ENCODE results near the gene C4orf50.
A peak's percentile ranks its signal among the peaks of the same experiment; 100 is the strongest.

C4orf50 gene

DNA sequence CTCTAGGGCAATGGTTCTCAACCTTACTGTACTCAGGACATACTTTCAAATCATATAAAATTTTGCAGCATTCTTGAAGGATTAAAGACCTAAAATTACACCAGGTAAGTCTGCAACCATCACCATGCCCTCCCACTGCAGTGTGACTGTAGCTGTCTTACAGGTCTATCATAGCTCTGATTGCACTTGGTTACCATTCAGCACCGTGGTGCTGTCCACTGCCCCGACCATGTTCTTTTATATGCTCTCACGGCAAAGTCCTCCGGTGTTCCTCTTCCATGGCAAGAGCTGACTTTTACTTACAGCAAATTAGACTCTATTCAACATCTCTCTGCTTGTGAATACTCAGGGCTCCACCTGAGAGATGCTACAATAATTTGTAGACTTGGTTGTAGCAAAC, 136.9 kb downstream of the C4orf50 start:
- no peaks in the 10 kb centered on the region for H3K9me3 Mint-ChIP-seq
- TF ChIP-seq CTCF (IDR thresholded peaks at IDR 0.05) = no peak
- no peaks in the 10 kb centered on the region for H3K4me1 Mint-ChIP-seq
- peak; percentile 36 for DNase-seq
- H3K36me3 Mint-ChIP-seq (ENCODE audit: low read depth) = no peaks in the 10 kb centered on the region
- H3K4me3 Mint-ChIP-seq = no peak overlapping the region
- H3K27me3 Mint-ChIP-seq (ENCODE audit: low read depth, poor library complexity) = peaks cover 5% of the 10 kb centered on the region
- H3K27ac Mint-ChIP-seq = no peak overlapping the region

DNA sequence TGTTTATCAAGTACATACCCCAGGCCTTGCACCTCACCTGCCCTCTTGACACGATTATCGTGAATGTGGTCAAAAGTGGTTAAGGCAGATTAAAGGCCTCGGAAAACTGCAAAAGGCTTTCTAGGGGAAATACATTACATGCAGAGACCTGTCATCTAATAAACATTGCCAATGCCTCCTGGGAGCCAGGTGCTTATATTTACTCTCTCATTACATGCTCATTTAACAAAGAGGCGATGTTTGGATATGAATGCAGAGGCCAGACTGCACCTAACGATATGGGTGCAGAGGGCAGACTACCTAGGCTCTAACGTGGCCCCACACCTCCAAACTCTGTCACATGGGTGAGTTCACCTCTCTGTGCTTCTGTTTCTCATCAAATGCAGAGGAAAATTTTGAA, 139.9 kb downstream of the C4orf50 start:
- Mint-ChIP-seq H3K27me3 (ENCODE audit: low read depth, poor library complexity) (peaks cover 5% of the 10 kb centered on the region), H3K36me3 (ENCODE audit: low read depth) (peaks cover 6% of the 10 kb centered on the region), H3K4me3 (no peak overlapping the region), H3K9me3 (no peaks in the 10 kb centered on the region), H3K27ac (no peak overlapping the region), H3K4me1 (no peaks in the 10 kb centered on the region)
- no peak for DNase-seq
- TF ChIP-seq CTCF (IDR thresholded peaks at IDR 0.05) = no peak

- peaks cover 5% of the 10 kb centered on the region for H3K27me3 Mint-ChIP-seq (ENCODE audit: low read depth, poor library complexity)
- no peaks in the 10 kb centered on the region for H3K4me1 Mint-ChIP-seq
- TF ChIP-seq CTCF (IDR thresholded peaks at IDR 0.05) = no peak
- peaks cover 11% of the 10 kb centered on the region for H3K36me3 Mint-ChIP-seq (ENCODE audit: low read depth)
- DNase-seq = no peak
- H3K27ac Mint-ChIP-seq = no peak overlapping the region
- H3K9me3 Mint-ChIP-seq = peaks cover 4% of the 10 kb centered on the region
- H3K4me3 Mint-ChIP-seq = no peak overlapping the region
These were observed 140.8 kb downstream of the C4orf50 start for GRCh38 chr4:5877392-5877791.

- Mint-ChIP-seq H3K4me1 (no peaks in the 10 kb centered on the region), H3K27me3 (ENCODE audit: low read depth, poor library complexity) (peaks cover 3% of the 10 kb centered on the region), H3K27ac (no peak overlapping the region), H3K9me3 (peaks cover 4% of the 10 kb centered on the region), H3K4me3 (no peak overlapping the region), H3K36me3 (ENCODE audit: low read depth) (peaks cover 18% of the 10 kb centered on the region)
- no peak for TF ChIP-seq CTCF (IDR thresholded peaks at IDR 0.05)
- no peak for DNase-seq
These were observed 143.3 kb downstream of the C4orf50 start for GRCh38 chr4:5874811-5875449.

DNA sequence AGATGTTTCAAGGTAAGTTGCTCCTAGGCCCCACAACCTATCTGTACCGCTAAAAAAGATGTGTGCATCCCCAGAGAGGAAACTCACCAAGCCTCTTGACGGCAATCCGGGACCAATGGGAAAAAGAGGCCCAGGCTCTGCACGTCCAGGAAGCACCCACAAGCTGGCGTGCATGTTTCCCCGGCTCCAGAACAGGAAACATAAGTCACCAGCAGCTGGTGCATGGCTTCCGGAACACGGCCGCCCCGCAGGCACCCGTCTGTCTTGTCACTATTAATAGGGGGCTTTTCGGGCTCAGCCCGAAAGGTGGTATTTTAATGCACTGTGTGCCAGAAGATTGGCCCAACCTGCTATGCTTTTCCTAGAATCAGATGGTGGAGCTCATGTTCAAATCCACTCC, 147.5 kb downstream of the C4orf50 start:
- Mint-ChIP-seq H3K27ac (no peak overlapping the region), H3K36me3 (ENCODE audit: low read depth) (peaks cover 18% of the 10 kb centered on the region), H3K9me3 (peaks cover 4% of the 10 kb centered on the region), H3K4me1 (no peaks in the 10 kb centered on the region), H3K27me3 (ENCODE audit: low read depth, poor library complexity) (no peaks in the 10 kb centered on the region), H3K4me3 (no peak overlapping the region)
- no peak for TF ChIP-seq CTCF (IDR thresholded peaks at IDR 0.05)
- DNase-seq = no peak

DNA sequence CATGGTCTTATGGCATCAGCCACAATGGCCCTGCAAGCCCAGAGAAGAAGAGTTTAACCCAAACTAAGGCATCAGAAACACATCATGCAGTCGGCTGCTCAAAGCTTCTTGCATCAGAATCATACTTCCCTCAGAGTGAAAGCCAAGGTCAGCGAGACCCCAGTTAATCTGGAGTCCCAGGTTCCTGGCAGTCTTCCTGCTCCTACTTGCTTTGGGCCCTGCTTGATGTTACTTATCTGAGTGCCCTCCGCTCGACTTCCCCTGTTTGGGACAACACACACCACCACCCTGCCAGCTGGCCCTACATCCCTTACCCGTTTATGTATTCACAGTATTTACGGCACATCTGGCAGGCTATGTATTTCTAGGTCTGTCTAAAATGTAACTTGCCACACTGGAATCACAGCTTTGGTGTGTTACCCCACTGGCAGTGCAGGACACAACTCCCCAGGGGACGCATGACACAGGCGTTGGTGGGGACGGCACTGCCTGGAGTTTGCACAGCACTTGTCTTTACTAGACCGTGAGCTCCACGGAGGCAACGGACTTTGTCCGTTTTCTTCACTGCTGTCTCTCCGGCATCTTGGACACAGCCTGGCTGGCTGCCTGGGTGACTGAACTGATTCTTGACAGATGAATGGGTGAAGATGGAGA, 148.1 kb downstream of the C4orf50 start:
- no peak for DNase-seq
- Mint-ChIP-seq H3K27ac (no peak overlapping the region), H3K9me3 (peaks cover 4% of the 10 kb centered on the region), H3K27me3 (ENCODE audit: low read depth, poor library complexity) (no peaks in the 10 kb centered on the region), H3K4me3 (no peak overlapping the region), H3K36me3 (ENCODE audit: low read depth) (peaks cover 18% of the 10 kb centered on the region), H3K4me1 (no peaks in the 10 kb centered on the region)
- TF ChIP-seq CTCF (IDR thresholded peaks at IDR 0.05) = no peak

Measured in nephron progenitor cell (in vitro differentiated cells).